IPS-15b (cell line): ENCODE results near the gene DYNC1I1.

Experiments
- H3K27me3 ChIP-seq: one replicate; pipeline ENCODE4 v1.6.1; 2013; ENCODE audit warnings: low read length; ENCODE audit not compliant: control insufficient read depth, insufficient read depth
- H3K36me3 ChIP-seq: one replicate; pipeline ENCODE4 v1.6.1; 2013; ENCODE audit warnings: low read length; ENCODE audit not compliant: control insufficient read depth, insufficient read depth
- H3K4me1 ChIP-seq: one replicate; pipeline ENCODE4 v1.6.1; 2013; ENCODE audit warnings: mild to moderate bottlenecking, low read length; ENCODE audit not compliant: control insufficient read depth, insufficient read depth
- H3K4me3 ChIP-seq: one replicate; pipeline ENCODE4 v1.5.1; 2013; ENCODE audit warnings: low read depth, low read length
- H3K9ac ChIP-seq: one replicate; pipeline ENCODE4 v1.6.1; 2013; ENCODE audit warnings: low read depth, mild to moderate bottlenecking, low read length
- H3K9me3 ChIP-seq: one replicate; pipeline ENCODE4 v1.6.1; 2013; ENCODE audit warnings: mild to moderate bottlenecking, low read length; ENCODE audit not compliant: control insufficient read depth, insufficient read depth

Gene DYNC1I1

DNA sequence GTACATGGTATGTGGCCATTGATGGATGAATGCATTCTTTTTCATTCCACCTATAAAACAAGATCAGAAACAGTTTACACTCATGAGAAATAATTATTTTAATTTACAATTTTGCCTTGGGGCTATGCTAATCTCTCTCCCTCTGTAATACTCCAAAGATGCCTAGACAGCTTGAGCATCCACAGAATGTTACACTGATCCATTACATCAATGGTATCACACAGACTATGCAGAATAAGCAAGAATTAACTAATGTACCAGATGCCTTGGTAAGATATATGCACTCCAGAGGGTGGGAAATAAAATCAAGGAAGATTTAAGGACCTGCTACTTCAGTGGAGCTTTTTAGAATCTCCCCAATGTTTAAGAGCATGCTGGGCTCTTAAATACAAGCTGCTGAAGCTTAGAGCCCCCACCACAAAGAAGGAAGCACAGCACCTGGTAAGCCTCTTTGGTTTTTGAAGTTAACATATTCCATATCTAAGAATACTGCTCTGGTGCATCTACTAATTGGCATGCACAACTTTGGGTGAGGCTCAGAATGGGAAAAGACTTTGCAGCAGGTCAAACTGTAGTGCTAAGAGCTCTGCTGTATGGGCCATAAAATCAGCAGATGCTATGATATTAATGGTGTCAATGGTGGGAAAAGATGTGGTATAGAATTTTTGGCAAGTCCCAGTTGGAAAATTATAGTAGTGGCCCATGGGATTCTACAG lies 329.9 kb downstream of the DYNC1I1 start:
- no peaks in the 10 kb centered on the region for H3K36me3 ChIP-seq
- no peak overlapping the region for H3K4me3 ChIP-seq
- no peaks in the 10 kb centered on the region for H3K4me1 ChIP-seq
- no peaks in the 10 kb centered on the region for H3K9me3 ChIP-seq
- no peaks in the 10 kb centered on the region for H3K27me3 ChIP-seq
- H3K9ac ChIP-seq = no peak overlapping the region

DNA sequence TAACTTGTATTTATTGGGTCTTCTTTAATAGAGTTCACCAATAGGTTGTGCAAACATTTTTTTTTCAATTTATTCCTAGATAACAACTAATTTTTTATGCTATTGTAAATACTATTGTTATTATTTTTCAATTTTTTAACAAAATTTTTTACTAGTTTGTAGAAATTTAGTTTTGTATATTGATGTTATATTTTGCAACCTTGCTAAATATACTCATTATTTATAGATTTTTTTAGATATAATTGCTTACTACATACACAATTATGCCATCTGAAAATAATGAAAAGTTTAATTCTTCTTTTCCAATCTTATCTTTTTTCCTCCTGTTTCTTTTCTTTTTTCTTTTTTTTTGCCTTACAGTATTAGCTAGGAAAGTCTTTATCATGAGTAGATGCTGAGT lies 332.6 kb downstream of the DYNC1I1 start:
- H3K9me3 ChIP-seq = no peaks in the 10 kb centered on the region
- H3K9ac ChIP-seq = no peak overlapping the region
- H3K36me3 ChIP-seq = no peaks in the 10 kb centered on the region
- H3K4me3 ChIP-seq = no peak overlapping the region
- H3K4me1 ChIP-seq = no peaks in the 10 kb centered on the region
- H3K27me3 ChIP-seq = no peaks in the 10 kb centered on the region

DNA sequence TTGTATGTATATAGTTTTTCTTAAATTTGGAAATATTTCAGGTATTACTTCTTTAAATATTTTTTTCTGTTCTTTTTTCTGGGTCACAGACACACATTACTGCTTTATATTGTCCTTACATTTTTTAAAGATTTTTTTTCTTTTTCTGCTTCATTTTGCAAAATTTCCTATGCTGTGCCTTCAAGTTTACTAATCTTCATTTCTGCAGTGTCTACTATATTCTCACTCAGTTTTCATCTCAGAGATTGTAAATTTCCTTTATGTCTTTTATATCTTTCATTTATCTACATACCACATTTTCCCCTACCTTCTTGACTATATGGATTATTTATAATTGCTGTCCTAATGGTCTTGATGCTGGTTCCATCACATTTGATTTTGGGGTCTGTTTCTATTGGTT lies 339.1 kb downstream of the DYNC1I1 start:
- Histone ChIP-seq H3K4me3 (no peak overlapping the region), H3K9me3 (no peaks in the 10 kb centered on the region), H3K4me1 (no peaks in the 10 kb centered on the region), H3K9ac (no peak overlapping the region), H3K27me3 (no peaks in the 10 kb centered on the region), H3K36me3 (no peaks in the 10 kb centered on the region)

DNA sequence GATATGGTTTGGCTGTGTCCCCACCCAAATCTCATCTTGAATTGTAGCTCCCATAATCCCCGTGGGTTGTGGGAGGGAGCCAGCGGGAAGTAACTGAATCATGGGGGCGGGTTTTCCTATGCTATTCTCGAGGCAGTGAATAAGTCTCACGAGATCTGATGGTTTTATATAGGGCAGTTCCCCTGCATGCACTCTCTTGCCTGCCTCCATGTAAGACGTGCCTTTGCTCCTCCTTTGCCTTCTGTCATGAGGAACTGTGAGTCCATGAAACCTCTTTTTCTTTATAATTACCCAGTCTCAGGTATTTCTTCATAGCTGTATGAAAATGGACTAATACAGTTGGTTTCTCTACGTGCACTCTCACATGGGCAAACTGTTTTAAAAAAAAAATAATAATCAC lies 341.8 kb downstream of the DYNC1I1 start:
- no peak overlapping the region for H3K9ac ChIP-seq
- peaks cover 7% of the 10 kb centered on the region for H3K4me1 ChIP-seq
- H3K4me3 ChIP-seq = no peak overlapping the region
- H3K27me3 ChIP-seq = no peaks in the 10 kb centered on the region
- no peaks in the 10 kb centered on the region for H3K36me3 ChIP-seq
- no peaks in the 10 kb centered on the region for H3K9me3 ChIP-seq

DNA sequence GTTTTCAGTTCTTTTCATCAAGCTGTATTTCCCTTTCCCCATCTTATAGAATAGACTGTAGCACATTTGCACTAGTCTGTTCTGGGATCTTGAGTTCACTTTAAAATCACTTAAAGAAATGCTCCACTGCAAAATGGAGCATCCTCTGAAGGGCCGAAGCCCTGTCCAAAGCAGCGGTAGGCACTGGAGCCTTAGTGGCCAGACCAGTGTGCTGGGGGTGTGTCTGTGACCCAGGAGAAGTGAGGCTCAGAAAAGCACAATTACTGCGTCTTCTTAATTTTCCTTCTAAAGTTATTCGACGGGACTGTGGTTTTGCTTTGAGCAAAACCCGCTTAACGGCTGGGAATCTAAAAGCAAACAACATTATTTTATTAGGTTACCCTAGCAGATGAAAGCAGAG lies 343.8 kb downstream of the DYNC1I1 start:
- no peaks in the 10 kb centered on the region for H3K36me3 ChIP-seq
- H3K9me3 ChIP-seq = no peaks in the 10 kb centered on the region
- no peak overlapping the region for H3K9ac ChIP-seq
- H3K4me1 ChIP-seq = peaks cover 7% of the 10 kb centered on the region
- H3K27me3 ChIP-seq = no peaks in the 10 kb centered on the region
- H3K4me3 ChIP-seq = no peak overlapping the region

DNA sequence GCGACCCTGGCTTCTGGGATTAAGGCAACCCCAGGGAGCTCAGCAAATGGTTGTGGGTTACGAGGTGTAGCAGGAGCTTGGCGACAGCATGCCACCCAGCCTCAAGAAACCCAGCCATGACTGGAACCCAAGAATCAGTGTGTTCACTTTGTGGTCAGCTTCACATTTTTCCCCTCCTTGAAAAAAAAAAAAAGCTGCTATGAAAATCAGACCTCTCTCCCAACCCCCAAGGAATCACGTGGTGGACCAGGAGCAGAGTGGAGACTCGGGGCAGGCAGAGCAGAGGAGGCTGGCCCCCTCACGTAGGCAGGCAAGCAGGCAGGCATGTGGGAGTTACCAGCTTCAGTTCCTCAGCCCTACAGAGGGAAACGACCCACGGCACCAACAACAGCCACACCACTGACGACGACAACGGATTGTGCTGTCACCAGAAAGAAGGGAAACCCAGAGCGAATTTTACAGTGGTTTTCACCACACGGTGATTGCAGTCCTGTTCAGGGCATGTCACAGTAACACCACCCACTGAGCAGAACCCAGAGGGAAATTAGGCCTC lies 346.2 kb downstream of the DYNC1I1 start:
- Histone ChIP-seq H3K9ac (no peak overlapping the region), H3K36me3 (no peaks in the 10 kb centered on the region)

DNA sequence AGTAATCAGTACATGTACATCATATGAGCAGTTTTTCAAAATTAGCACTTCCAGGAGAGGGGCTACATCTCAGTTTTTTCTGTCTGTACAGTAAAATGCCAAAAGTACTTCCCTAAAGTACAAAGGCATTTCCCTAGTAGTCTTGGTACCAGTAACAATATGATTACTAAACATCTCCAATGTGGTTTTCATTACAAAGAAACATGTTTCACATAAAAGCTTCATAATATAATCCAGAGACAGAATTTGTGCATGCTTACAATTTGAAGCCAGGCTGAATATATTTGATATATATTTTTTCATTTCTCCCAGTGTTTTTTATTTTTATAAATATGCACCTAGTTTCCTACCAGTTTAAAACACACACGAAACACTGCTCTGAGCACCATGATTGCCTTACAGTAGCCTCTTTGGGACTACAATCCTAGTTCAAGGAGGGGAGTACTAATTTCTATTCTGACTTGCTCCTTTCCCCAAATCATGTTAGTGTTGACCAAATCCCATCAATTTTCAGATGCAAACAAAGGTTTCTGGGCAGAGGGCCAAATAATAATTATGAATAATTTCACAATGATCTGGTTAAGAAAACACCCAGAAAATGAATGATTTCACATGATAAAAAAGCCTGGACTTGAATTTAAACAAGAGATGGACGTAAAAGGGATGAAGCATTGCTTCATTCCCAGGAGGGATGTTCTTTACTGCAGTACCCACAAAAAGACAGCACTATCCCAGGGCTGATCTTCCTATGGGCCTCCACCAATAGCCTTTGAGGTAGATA lies 348.3 kb downstream of the DYNC1I1 start:
- H3K9ac ChIP-seq = no peak overlapping the region
- H3K27me3 ChIP-seq = no peaks in the 10 kb centered on the region
- peaks cover 7% of the 10 kb centered on the region for H3K4me1 ChIP-seq
- no peaks in the 10 kb centered on the region for H3K9me3 ChIP-seq
- no peaks in the 10 kb centered on the region for H3K36me3 ChIP-seq
- H3K4me3 ChIP-seq = no peak overlapping the region

More for the DNA sequence above, 346.2 kb downstream of the DYNC1I1 start:
- no peaks in the 10 kb centered on the region for H3K9me3 ChIP-seq
- no peaks in the 10 kb centered on the region for H3K27me3 ChIP-seq
- peaks cover 7% of the 10 kb centered on the region for H3K4me1 ChIP-seq
- H3K4me3 ChIP-seq = no peak overlapping the region

DNA sequence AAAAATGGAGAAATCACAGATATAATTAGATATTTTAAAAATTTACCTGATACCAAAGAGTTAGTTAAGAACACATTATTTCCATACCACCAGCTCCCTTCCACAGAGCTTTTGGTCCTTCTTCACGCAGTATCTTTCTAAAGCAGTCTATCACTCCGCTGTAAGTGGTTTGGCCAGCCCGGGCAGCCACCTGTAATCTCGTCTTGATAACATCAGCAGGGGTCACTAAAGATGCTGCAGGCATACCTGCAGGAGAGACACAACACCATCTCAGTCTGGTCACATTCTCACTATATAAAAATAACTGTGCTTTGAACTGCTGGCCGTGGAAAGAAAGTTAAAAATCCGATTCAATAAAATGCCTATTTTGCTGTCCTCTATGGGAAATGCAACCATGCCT lies 349.4 kb downstream of the DYNC1I1 start:
- no peaks in the 10 kb centered on the region for H3K36me3 ChIP-seq
- H3K9ac ChIP-seq = no peak overlapping the region
- H3K4me1 ChIP-seq = peaks cover 10% of the 10 kb centered on the region
- no peaks in the 10 kb centered on the region for H3K27me3 ChIP-seq
- H3K4me3 ChIP-seq = no peak overlapping the region
- H3K9me3 ChIP-seq = no peaks in the 10 kb centered on the region

DNA sequence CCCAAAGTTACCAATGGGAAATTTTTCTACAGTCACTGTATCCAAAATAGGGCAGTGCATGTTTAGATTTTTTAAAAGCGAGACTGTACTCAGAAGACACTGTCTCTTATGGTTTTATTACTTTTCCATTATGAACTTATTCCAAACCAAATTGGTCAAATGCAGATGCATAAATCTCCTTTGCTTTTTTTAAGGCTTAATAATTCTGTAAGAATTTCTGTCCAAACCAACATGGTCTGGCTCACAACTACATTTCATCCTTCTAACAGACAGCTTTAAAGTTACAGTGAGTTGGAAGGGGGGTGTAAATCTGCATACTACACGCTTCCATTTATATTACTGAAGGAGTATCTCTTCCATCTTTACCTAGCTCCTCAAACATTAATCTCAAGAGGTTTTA lies 350.4 kb downstream of the DYNC1I1 start:
- Histone ChIP-seq H3K4me1 (peaks cover 10% of the 10 kb centered on the region), H3K36me3 (no peaks in the 10 kb centered on the region), H3K9me3 (no peaks in the 10 kb centered on the region), H3K4me3 (no peak overlapping the region), H3K9ac (no peak overlapping the region), H3K27me3 (no peaks in the 10 kb centered on the region)

DNA sequence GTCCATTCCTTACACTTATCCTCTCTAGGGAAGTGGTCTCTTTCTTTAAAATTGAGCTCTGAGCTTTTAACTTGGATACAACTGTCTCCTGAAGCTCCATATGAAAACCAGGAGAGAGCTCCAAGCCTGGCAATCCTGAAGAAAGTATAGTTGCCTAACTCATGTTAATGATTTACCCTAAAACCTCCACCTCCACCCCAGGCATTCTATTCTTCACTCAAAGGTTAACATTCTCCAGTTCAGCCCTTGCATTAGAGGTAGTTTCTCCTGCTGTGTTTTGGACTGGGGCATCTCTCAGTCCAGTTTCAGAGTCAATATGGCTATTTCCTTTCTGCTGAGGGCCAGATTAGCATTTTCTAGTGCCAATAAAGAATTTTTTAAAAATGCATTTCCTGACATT lies 354.0 kb downstream of the DYNC1I1 start:
- no peaks in the 10 kb centered on the region for H3K9me3 ChIP-seq
- no peaks in the 10 kb centered on the region for H3K36me3 ChIP-seq
- no peak overlapping the region for H3K9ac ChIP-seq
- no peaks in the 10 kb centered on the region for H3K27me3 ChIP-seq
- H3K4me3 ChIP-seq = no peak overlapping the region
- H3K4me1 ChIP-seq = peaks cover 3% of the 10 kb centered on the region

DNA sequence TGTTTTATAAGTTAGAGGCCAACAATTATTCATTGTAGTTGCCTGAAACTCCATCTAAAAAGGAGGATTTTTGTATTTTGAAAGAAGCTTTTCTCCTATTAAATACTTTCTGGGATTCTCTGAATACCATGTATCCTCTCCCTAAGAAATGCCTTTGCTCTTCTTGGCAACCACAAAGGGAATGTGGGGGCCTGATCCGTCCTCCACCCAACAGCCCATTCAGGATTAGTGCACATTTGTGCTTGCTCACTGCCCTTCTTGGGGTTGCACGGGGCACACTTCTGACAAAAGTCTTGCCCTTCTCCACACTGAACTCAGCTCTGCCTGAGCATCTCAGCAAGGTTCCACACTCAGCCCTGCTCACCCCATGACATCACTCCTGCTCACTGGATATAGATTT lies 355.4 kb downstream of the DYNC1I1 start:
- Histone ChIP-seq H3K4me1 (peaks cover 3% of the 10 kb centered on the region), H3K9ac (no peak overlapping the region), H3K27me3 (no peaks in the 10 kb centered on the region), H3K4me3 (no peak overlapping the region), H3K9me3 (no peaks in the 10 kb centered on the region), H3K36me3 (no peaks in the 10 kb centered on the region)

DNA sequence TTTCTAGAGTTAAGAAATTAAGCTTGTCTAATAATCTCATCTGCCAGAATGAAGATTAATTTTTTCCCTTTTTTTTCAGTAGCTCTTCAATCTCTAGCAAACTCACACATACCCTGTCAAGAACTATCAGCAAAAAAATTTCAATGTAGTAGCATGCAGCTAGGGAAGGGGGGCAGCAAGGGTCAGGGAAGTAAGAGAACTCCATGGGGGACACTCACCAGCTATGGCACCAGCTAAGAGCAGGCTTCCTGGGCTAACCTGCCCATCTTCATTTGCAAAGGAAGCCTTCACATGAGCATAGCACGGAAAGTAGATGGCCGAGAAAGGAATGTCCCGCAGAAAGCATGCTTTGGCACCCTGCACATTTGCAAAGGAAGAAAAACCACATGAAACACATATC lies 359.2 kb downstream of the DYNC1I1 start:
- Histone ChIP-seq H3K4me1 (peaks cover 3% of the 10 kb centered on the region), H3K27me3 (no peaks in the 10 kb centered on the region), H3K36me3 (no peaks in the 10 kb centered on the region), H3K4me3 (no peak overlapping the region), H3K9me3 (no peaks in the 10 kb centered on the region), H3K9ac (no peak overlapping the region)
